Keratinocyte (primary cell): ENCODE data around the gene RPUSD4.

Source experiments
- CTCF ChIP-seq, 3 experiments: IDR thresholded peaks in 1 of 3; conservative IDR thresholded peaks in 1 of 3; optimal IDR thresholded peaks in 1 of 3; 2 replicates in 2 of 3; 3 replicates in 1 of 3; pipeline versions ENCODE3 to v1.5.1; 2011; ENCODE audit warnings: low read length in 3 of 3, mild to moderate bottlenecking in 3 of 3, moderate library complexity in 2 of 3, control low read depth in 1 of 3, inconsistent platforms in 1 of 3; ENCODE audit not compliant: insufficient read depth in 2 of 3; ENCODE audit errors: extremely low read depth in 1 of 3
- EZH2 ChIP-seq: IDR thresholded peaks from one replicate; pipeline ENCODE4 v1.6.1; 2012; ENCODE audit warnings: inconsistent platforms, mild to moderate bottlenecking, low read length, moderate library complexity

GRCh38 chr11:126188332-126189108 lies 22.9 kb downstream of the RPUSD4 start:
- TF ChIP-seq CTCF (optimal IDR thresholded peaks at IDR 0.05 in 1 of 3, IDR thresholded peaks at IDR 0.05 in 1 of 3, conservative IDR thresholded peaks at IDR 0.05 in 1 of 3; ENCODE audit: extremely low read depth in 1 of 3, insufficient read depth in 2 of 3, low read length in 3 of 3) (no peak), EZH2 (no peak)
